ENCODE data around the gene SLC7A1. TPM values are rescaled to one million over a fixed set of nuclear protein-coding genes. Genes with fewer than 3 reads are reported as not detected.

Gene SLC7A1
- total and polyA plus RNA-seq, 2 of the 4 experiments (the other 2 are of a cell fraction): 9.7 to 22.3 TPM

DNA sequence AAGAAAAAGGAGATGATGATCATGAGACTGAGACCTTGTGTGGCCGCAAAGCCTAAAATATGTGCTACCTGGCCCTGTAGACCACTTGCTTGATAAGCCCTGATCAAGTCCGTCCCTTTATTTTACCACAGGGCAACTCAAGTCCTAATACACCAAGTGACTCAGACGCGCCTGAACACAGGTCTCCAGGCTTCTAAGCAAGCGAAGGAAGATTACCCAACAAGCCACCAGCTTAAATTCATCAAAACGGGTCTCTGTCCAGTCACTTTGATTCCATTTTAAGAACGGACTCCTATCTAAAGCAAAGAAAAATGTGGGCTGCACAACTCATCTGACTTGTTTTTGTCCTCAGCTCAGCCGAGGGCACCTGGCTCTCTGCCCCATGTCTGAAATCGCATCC lies 26.8 kb downstream of the SLC7A1 start:
- intact Hi-C loops (cut with micrococcal nuclease) (no loop called here), dilution Hi-C loops (cut with HindIII; ENCODE audit: low sequenced_read_pairs, unreplicated experiment) (no loop called here), in situ Hi-C loops (cut with MboI; ENCODE audit: low sequenced_read_pairs) (no loop called here)
- no peaks in the 10 kb centered on the region for H3K27me3 ChIP-seq (ENCODE audit: control insufficient read depth, insufficient read depth, low read length)
- no peak overlapping the region for H2BK5ac ChIP-seq (ENCODE audit: low read depth, low read length, poor library complexity, severe bottlenecking)
- H4K91ac ChIP-seq (ENCODE audit: insufficient read depth, low read depth, low read length): no peak overlapping the region
- H3K9me1 ChIP-seq (ENCODE audit: insufficient read depth, low read length): peaks cover 38% of the 10 kb centered on the region
- no peak overlapping the region for H4K5ac ChIP-seq (ENCODE audit: low read depth, low read length)
- no peak overlapping the region for H3K27ac ChIP-seq (ENCODE audit: insufficient read depth, low read length)
- H3K36me3 ChIP-seq (ENCODE audit: control insufficient read depth, insufficient read depth, low read length): no peaks in the 10 kb centered on the region; the same call in 1 of the 2 replicates
- H2BK15ac ChIP-seq (ENCODE audit: low read depth, low read length): no peak overlapping the region
- no peak for ATAC-seq (ENCODE audit: low read depth)
- H4K8ac ChIP-seq (ENCODE audit: low read depth in 2 of 2, low read length in 2 of 2): no peak overlapping the region
- H3K4me2 ChIP-seq (ENCODE audit: low read depth, low read length): no peak overlapping the region
- ChIA-PET CTCF (no interaction called here), POLR2A (ENCODE audit: unreplicated experiment) (no interaction called here)
- no peak for DNase-seq
- no peak overlapping the region for H3K14ac ChIP-seq (replicated peaks; ENCODE audit: low read depth, low read length)
- TF ChIP-seq, protein P1, sequence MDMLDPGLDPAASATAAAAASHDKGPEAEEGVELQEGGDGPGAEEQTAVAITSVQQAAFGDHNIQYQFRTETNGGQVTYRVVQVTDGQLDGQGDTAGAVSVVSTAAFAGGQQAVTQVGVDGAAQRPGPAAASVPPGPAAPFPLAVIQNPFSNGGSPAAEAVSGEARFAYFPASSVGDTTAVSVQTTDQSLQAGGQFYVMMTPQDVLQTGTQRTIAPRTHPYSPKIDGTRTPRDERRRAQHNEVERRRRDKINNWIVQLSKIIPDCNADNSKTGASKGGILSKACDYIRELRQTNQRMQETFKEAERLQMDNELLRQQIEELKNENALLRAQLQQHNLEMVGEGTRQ (IDR thresholded peaks at IDR 0.05; ENCODE audit: low read depth, low read length): no peak
- no peak for TF ChIP-seq CHD1 (IDR thresholded peaks at IDR 0.05; ENCODE audit: low read depth, low read length)
- TF ChIP-seq RFX5 (IDR thresholded peaks at IDR 0.05; ENCODE audit: low read depth, low read length): no peak
- TF ChIP-seq, protein P2, sequence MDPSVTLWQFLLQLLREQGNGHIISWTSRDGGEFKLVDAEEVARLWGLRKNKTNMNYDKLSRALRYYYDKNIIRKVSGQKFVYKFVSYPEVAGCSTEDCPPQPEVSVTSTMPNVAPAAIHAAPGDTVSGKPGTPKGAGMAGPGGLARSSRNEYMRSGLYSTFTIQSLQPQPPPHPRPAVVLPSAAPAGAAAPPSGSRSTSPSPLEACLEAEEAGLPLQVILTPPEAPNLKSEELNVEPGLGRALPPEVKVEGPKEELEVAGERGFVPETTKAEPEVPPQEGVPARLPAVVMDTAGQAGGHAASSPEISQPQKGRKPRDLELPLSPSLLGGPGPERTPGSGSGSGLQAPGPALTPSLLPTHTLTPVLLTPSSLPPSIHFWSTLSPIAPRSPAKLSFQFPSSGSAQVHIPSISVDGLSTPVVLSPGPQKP (IDR thresholded peaks at IDR 0.05; ENCODE audit: borderline replicate concordance, low read depth, low read length): no peak
- TF ChIP-seq MAFK (IDR thresholded peaks at IDR 0.05; ENCODE audit: low read depth, low read length): no peak
- TF ChIP-seq RCOR1 (IDR thresholded peaks at IDR 0.05; ENCODE audit: insufficient replicate concordance, low read length): no peak
- no peak for TF ChIP-seq BHLHE40 (IDR thresholded peaks at IDR 0.05; ENCODE audit: low read depth, low read length)
- TF ChIP-seq RAD21 (IDR thresholded peaks at IDR 0.05; ENCODE audit: low read length): no peak
- no peak for TF ChIP-seq MXI1 (IDR thresholded peaks at IDR 0.05; ENCODE audit: borderline replicate concordance, low read depth, low read length)
- TF ChIP-seq FOS (IDR thresholded peaks at IDR 0.05; ENCODE audit: low read depth, low read length): no peak
- TF ChIP-seq NFE2L2 (IDR thresholded peaks at IDR 0.05; ENCODE audit: low read depth, low read length): no peak
- TF ChIP-seq CEBPB (IDR thresholded peaks at IDR 0.05; ENCODE audit: low read depth, low read length): no peak
- H3K4me1 ChIP-seq (ENCODE audit: control insufficient read depth, insufficient read depth, low read length): peaks cover 8% of the 10 kb centered on the region
- H4K20me1 ChIP-seq (ENCODE audit: insufficient read depth, low read length): peaks cover 94% of the 10 kb centered on the region
- H3K4ac ChIP-seq (ENCODE audit: low read depth, low read length): no peak overlapping the region
- H2AK5ac ChIP-seq (ENCODE audit: low read depth, low read length): no peak overlapping the region
- no TSS peak for BruUV-seq (replicated peaks)
- no peak overlapping the region for H2BK120ac ChIP-seq (ENCODE audit: low read depth, low read length)
- H3K9ac ChIP-seq (ENCODE audit: low read depth, low read length): no peak overlapping the region
- H3K9me3 ChIP-seq (ENCODE audit: control insufficient read depth, insufficient read depth, low read length): no peaks in the 10 kb centered on the region
- peak overlapping the region; percentile 53 for H2AK9ac ChIP-seq (replicated peaks; ENCODE audit: low read depth, low read length, poor library complexity)
- no peak overlapping the region for H3K56ac ChIP-seq (ENCODE audit: extremely low read depth, insufficient read depth, low read length)
- 77% methylated on average over 5 of the region's 9 CpGs; no CpG with 5 or more reads in 1 of the 2 experiments for WGBS, 2 experiments (ENCODE audit: extremely low coverage in 2 of 2, insufficient read length in 1 of 2)
- no peak overlapping the region for H2BK20ac ChIP-seq (ENCODE audit: low read depth, low read length)
- no peak overlapping the region for H3K4me3 ChIP-seq (ENCODE audit: insufficient read depth, low read depth, low read length)
- H3K79me1 ChIP-seq (ENCODE audit: low read depth in 1 of 2, low read length in 2 of 2): peaks cover 22 to 91% of the 10 kb centered on the region in 2 experiments
- H2AFZ ChIP-seq (replicated peaks; ENCODE audit: low read length, poor library complexity): no peak overlapping the region
- no peak overlapping the region for H3K23ac ChIP-seq (ENCODE audit: low read depth, low read length)
- no peak overlapping the region for H3K18ac ChIP-seq (ENCODE audit: low read depth, low read length)
